Measurements from ENCODE around the gene SLC8A3. TPM values are rescaled to one million over a fixed set of nuclear protein-coding genes. Genes with fewer than 3 reads are reported as not detected.

SLC8A3 gene
- total RNA-seq, 1 donor from 2014 or later = 0.24 TPM

DNA sequence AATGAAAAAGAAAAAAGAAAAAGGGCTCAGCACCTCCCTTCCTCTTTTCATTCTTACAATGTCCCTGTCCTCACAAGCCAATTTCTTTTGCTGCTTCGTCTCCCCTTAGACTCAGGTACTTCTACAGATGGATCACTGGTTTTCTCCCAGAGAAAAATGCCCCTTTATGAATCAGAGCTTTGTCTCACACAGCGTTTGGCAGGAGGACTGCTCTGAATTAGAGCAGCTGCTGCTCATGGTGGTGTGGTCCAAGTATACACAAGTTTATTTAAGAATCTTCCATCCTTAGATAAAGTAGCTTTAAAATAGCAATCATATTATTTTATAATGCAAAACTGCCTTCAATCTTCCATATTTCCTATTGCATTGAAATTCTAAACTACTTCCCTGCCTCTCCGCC, 80.3 kb downstream of the SLC8A3 start:
- Histone ChIP-seq H3K9ac (no peak overlapping the region), H3K4me1 (no peaks in the 10 kb centered on the region), H3K27ac (no peak overlapping the region), H3K79me2 (ENCODE audit: low read depth) (no peaks in the 10 kb centered on the region), H2AFZ (replicated peaks) (peak overlapping the region; percentile 23), H3K9me3 (ENCODE audit: low read depth) (no peaks in the 10 kb centered on the region), H4K20me1 (ENCODE audit: low read depth) (no peaks in the 10 kb centered on the region), H3F3A (ENCODE audit: low read depth) (no peaks in the 10 kb centered on the region), H3K4me2 (no peak overlapping the region), H3K4me3 (no peak overlapping the region), H3K36me3 (no peaks in the 10 kb centered on the region), H3K27me3 (no peaks in the 10 kb centered on the region)
- no peak overlapping the region for H3K27ac Mint-ChIP-seq
- no peaks in the 10 kb centered on the region for H3K36me3 Mint-ChIP-seq
- H3K9me3 Mint-ChIP-seq = no peaks in the 10 kb centered on the region
- H3K27me3 Mint-ChIP-seq (ENCODE audit: insufficient read depth, low read depth) = peaks cover 4% of the 10 kb centered on the region
- no peak for DNase-seq (ENCODE audit: low spot score)
- H3K4me1 Mint-ChIP-seq = peaks cover 3% of the 10 kb centered on the region
- no peak overlapping the region for H3K4me3 Mint-ChIP-seq
- TF ChIP-seq, protein P1, sequence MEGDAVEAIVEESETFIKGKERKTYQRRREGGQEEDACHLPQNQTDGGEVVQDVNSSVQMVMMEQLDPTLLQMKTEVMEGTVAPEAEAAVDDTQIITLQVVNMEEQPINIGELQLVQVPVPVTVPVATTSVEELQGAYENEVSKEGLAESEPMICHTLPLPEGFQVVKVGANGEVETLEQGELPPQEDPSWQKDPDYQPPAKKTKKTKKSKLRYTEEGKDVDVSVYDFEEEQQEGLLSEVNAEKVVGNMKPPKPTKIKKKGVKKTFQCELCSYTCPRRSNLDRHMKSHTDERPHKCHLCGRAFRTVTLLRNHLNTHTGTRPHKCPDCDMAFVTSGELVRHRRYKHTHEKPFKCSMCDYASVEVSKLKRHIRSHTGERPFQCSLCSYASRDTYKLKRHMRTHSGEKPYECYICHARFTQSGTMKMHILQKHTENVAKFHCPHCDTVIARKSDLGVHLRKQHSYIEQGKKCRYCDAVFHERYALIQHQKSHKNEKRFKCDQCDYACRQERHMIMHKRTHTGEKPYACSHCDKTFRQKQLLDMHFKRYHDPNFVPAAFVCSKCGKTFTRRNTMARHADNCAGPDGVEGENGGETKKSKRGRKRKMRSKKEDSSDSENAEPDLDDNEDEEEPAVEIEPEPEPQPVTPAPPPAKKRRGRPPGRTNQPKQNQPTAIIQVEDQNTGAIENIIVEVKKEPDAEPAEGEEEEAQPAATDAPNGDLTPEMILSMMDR (IDR thresholded peaks at IDR 0.05) = no peak
- no peak for TF ChIP-seq EZH2phosphoT487 (IDR thresholded peaks at IDR 0.05)
- no peak for TF ChIP-seq EZH2 (IDR thresholded peaks at IDR 0.05)

DNA sequence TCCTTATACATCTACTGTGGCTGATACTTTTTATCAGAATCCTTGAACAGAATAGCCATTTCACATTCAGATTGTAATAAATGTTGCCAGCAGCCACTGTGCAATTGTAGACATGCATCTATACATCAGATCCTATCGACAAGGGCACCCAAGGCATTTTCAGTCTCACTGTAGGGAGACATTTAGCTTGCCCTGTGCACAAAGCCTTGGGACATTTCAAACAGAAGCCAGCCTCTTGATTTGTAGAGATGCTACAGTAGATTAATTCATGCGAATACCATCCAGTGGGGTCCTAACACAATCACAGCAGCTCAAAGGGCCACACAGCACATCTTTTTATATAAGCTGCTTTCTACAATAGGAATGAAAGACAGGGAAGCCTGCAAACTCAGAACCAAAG, 81.4 kb downstream of the SLC8A3 start:
- H3K27ac ChIP-seq = no peak overlapping the region
- DNase-seq (ENCODE audit: low spot score) = no peak
- no peaks in the 10 kb centered on the region for H3K9me3 ChIP-seq (ENCODE audit: low read depth)
- H3K4me1 Mint-ChIP-seq = peaks cover 3% of the 10 kb centered on the region
- no peak overlapping the region for H3K9ac ChIP-seq
- no peak overlapping the region for H3K4me3 ChIP-seq
- no peak for TF ChIP-seq EZH2phosphoT487 (IDR thresholded peaks at IDR 0.05)
- TF ChIP-seq, protein P1 (IDR thresholded peaks at IDR 0.05) = no peak
- TF ChIP-seq EZH2 (IDR thresholded peaks at IDR 0.05) = no peak
- no peaks in the 10 kb centered on the region for H3K36me3 ChIP-seq
- H3K36me3 Mint-ChIP-seq = no peaks in the 10 kb centered on the region
- H3K4me1 ChIP-seq = no peaks in the 10 kb centered on the region
- no peak overlapping the region for H3K27ac Mint-ChIP-seq
- no peaks in the 10 kb centered on the region for H3F3A ChIP-seq (ENCODE audit: low read depth)
- no peak overlapping the region for H3K4me3 Mint-ChIP-seq
- H3K9me3 Mint-ChIP-seq = no peaks in the 10 kb centered on the region
- H3K27me3 Mint-ChIP-seq (ENCODE audit: insufficient read depth, low read depth) = peaks cover 4% of the 10 kb centered on the region
- no peak overlapping the region for H3K4me2 ChIP-seq
- no peaks in the 10 kb centered on the region for H3K79me2 ChIP-seq (ENCODE audit: low read depth)
- no peaks in the 10 kb centered on the region for H4K20me1 ChIP-seq (ENCODE audit: low read depth)
- H3K27me3 ChIP-seq = no peaks in the 10 kb centered on the region
- H2AFZ ChIP-seq (replicated peaks) = no peak overlapping the region

DNA sequence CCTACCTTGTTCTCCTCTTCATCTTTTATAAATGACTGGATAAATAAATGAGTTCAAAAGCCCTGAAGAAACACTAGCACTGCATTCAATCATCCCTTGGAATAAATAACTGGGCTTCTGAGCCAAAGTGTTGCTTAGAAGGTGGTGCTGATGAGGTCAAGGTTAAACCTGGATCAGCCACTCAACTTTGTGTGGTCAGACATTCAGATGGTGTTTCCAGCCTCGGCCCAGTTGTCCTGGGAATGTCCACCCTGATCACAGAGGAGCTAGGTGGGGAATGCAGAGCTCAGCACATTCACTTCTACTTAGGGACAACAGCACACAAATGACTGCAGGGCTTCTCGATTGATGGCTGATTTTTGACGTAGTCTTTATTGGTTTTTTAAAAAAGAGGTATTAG, 88.7 kb downstream of the SLC8A3 start:
- Histone ChIP-seq H3K4me1 (no peaks in the 10 kb centered on the region), H4K20me1 (ENCODE audit: low read depth) (no peaks in the 10 kb centered on the region), H3K27ac (no peak overlapping the region), H3K36me3 (no peaks in the 10 kb centered on the region), H2AFZ (replicated peaks) (no peak overlapping the region), H3K4me3 (no peak overlapping the region), H3K9me3 (ENCODE audit: low read depth) (no peaks in the 10 kb centered on the region), H3F3A (ENCODE audit: low read depth) (no peaks in the 10 kb centered on the region), H3K27me3 (no peaks in the 10 kb centered on the region), H3K4me2 (no peak overlapping the region), H3K79me2 (ENCODE audit: low read depth) (no peaks in the 10 kb centered on the region), H3K9ac (no peak overlapping the region)
- Mint-ChIP-seq H3K27me3 (ENCODE audit: insufficient read depth, low read depth) (no peaks in the 10 kb centered on the region), H3K9me3 (no peaks in the 10 kb centered on the region), H3K27ac (no peak overlapping the region), H3K4me1 (peaks cover 16% of the 10 kb centered on the region), H3K36me3 (no peaks in the 10 kb centered on the region), H3K4me3 (no peak overlapping the region)
- TF ChIP-seq, protein P1 (IDR thresholded peaks at IDR 0.05) = no peak
- TF ChIP-seq EZH2 (IDR thresholded peaks at IDR 0.05) (no peak), EZH2phosphoT487 (IDR thresholded peaks at IDR 0.05) (no peak)
- no peak for DNase-seq (ENCODE audit: low spot score)

Data from neural progenitor cell (in vitro differentiated cells).